ENCODE results near the gene ANKRD52.

Gene ANKRD52

DNA sequence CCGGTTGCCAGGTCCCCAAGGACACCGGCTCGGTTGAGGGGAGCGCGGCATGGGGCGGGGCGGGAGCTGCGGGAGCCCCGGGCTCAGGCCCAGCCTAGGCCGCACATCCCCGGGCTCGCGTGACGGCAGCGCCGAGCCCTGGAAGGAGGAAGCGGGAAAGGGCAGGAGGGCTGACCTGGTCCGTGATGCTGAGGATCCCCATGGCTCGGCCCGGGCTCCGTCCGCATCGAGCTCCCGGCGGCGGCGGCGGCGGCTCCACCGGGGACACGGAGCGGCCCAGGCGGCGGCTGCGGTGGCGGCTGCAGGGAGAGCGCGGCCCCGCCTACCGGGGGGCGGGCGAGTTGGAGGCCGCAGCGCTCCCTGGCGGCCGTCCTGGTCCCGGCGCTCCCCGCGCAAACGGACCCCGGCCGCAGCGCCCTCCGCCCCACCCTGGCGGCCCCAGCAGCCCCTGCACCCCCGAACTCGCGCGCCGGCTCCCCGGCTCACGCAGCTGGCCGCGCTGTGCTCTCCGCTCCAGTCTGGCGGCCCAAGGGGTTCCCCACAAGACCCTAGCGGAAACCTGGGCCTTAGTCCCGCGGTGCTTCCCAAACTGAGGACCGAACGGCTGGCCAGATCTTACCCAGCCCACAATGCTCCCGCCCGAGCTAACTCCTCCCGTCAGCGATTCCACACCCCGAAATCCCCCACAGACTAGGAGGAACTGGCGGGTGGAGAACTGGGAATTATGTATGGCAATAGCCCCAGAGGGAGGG lies at the start of gene ANKRD52:
Gene ANKRD52, minus strand, starts transcription at position 317 of the 752 bp plus-strand sequence. Its CDS starts 115 bp downstream, at position 202.
- Mint-ChIP-seq H3K4me1 (ENCODE audit: low read depth) (peaks cover 21% of the 10 kb centered on the region), H3K27ac (peak within 1 kb of the TSS; percentile 91), H3K4me3 (peak within 1 kb of the TSS; percentile 90), H3K27me3 (no peaks in the 10 kb centered on the region), H3K9me3 (no peaks in the 10 kb centered on the region), H3K36me3 (ENCODE audit: low read depth) (peaks cover 43% of the 10 kb centered on the region)
- DNase-seq: peak; percentile 90

DNA sequence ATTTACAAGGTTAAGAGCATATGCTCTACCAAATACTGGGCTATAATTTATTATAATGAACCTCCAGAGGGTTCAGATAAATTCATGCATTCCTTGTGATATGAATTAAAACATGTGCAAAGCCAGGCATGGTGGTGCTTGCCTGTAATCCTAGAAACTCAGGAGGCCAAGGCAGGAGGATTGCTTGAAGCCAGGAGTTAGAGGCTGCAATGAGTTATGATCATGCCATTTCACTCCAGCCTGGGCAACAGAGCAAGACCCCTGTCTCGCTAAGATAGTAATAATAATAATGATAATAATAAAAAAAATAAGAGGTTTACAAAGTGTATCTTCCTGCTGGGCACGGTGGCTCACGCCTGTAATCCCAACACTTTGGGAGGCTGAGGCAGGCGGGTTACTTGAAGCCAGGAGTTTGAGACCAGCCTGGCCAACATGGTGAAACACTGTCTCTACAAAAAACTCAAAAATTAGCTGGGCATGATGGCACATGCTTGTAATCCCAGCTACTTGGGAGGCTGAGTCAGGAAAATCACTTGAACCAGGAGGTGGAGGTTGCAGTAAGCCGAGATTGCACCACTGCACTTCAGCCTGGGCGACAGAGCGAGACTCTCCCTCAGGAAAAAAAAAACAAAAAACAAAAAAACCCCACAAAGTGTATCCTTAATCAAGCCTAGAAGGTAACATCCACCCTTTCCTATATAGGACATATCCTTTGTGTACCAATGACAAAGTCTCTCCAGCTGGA lies 49.2 kb upstream of the ANKRD52 start:
- Mint-ChIP-seq H3K4me1 (ENCODE audit: low read depth) (peaks cover 4% of the 10 kb centered on the region), H3K9me3 (no peaks in the 10 kb centered on the region), H3K4me3 (no peak overlapping the region), H3K36me3 (ENCODE audit: low read depth) (peaks cover 73% of the 10 kb centered on the region), H3K27me3 (no peaks in the 10 kb centered on the region), H3K27ac (no peak overlapping the region)
- DNase-seq: no peak

DNA sequence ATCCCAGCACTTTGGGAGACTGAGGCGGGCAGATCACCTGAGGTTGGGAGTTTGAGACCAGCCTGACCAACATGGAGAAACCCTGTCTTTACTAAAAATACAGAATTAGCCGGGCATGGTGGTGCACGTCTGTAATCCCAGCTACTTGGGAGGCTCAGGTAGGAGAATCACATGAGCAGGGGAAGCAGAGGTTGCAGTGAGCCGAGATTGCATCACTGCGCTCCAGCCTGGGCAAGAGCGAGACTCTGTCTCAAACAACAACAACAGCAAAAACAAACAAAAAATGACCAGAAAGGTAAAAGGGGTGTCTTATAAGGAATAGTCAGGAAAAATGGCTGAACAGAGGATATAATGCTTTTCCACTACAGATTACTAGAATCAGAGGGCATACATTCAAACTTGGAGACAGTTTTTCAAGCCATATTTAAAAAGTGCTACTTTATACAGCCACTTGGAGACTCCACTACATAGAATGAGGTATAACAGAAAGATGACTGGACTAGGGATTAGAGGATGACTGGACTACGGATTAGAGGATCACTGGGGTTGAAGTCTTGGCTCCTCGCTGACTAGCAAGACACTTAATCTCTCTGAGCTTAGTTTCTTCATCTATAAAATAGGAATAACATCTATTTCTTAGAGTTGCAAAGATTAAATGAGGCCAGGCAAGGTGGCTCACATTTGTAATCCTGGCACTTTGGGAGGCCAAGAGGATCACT lies 46.8 kb upstream of the ANKRD52 start:
- no peak overlapping the region for H3K4me3 Mint-ChIP-seq
- no peaks in the 10 kb centered on the region for H3K27me3 Mint-ChIP-seq
- no peaks in the 10 kb centered on the region for H3K9me3 Mint-ChIP-seq
- DNase-seq: no peak
- peaks cover 71% of the 10 kb centered on the region for H3K36me3 Mint-ChIP-seq (ENCODE audit: low read depth)
- H3K27ac Mint-ChIP-seq: peak overlapping the region; percentile 9
- H3K4me1 Mint-ChIP-seq (ENCODE audit: low read depth): peaks cover 18% of the 10 kb centered on the region

DNA sequence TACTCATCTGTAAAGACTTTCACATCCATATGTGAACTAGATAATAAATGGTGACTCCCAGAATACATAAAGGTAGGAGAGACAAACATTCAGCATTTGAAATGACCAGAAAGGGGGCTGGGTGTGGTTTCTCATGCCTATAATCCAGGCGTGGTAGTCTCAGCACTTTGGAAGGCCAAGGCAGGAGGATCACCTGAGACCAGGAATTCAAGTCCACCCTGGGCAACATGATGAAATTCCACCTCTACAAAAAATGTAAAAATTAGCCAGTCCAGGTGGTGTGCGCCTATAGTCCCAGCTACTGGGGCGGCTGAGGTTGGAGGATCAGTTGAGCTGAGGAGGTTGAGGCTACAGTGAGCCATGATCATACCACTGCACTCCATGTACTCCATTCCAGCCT lies 46.1 kb upstream of the ANKRD52 start:
- H3K27ac Mint-ChIP-seq: no peak overlapping the region
- H3K36me3 Mint-ChIP-seq (ENCODE audit: low read depth): peaks cover 70% of the 10 kb centered on the region
- no peak overlapping the region for H3K4me3 Mint-ChIP-seq

DNA sequence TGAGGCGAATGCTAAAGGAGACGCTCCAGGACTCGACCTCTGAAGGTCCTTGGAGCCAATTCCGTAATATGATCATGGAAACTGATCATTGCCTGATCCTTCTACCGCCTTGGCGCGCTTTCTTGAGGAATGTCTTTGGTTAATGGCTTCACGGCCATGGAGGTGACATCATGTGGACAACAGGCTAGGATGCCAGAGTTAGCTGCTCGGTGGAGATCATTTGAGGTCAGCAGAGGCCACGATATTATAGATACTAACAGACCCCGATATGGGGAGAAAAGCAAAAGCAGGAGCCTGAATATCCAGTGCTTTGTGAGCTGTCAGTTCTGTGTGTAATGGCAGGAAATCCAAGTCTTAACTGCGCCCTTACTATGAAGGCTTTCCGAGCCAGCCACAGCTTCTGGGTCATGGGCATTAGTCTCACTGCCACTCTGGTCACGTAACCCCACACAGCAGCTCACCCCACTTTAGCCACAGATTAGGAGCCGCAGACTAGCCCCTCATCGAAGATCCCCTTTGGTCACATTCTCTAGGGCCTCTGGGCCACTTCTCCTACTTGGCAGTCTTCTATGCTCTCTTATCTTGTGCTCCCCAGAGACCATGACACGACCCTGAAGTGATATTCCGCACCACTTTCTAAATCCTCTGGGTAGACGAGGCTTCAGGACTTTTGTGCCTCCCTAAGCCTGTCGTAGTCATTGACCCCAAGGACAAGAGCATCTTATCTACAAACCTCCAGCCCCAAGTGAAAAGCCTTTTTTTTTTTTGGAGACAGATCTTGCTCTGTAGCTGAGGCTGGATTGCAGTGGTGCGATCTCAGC lies 42.7 kb upstream of the ANKRD52 start:
- Mint-ChIP-seq H3K27ac (peak overlapping the region; percentile 97), H3K9me3 (no peaks in the 10 kb centered on the region), H3K4me3 (peak overlapping the region; percentile 98), H3K4me1 (ENCODE audit: low read depth) (peaks cover 49% of the 10 kb centered on the region), H3K27me3 (no peaks in the 10 kb centered on the region), H3K36me3 (ENCODE audit: low read depth) (peaks cover 78% of the 10 kb centered on the region)
- DNase-seq: peak; percentile 42

More for the DNA sequence above, 46.1 kb upstream of the ANKRD52 start:
- no peaks in the 10 kb centered on the region for H3K27me3 Mint-ChIP-seq
- DNase-seq: no peak
- H3K9me3 Mint-ChIP-seq: no peaks in the 10 kb centered on the region
- peaks cover 18% of the 10 kb centered on the region for H3K4me1 Mint-ChIP-seq (ENCODE audit: low read depth)

DNA sequence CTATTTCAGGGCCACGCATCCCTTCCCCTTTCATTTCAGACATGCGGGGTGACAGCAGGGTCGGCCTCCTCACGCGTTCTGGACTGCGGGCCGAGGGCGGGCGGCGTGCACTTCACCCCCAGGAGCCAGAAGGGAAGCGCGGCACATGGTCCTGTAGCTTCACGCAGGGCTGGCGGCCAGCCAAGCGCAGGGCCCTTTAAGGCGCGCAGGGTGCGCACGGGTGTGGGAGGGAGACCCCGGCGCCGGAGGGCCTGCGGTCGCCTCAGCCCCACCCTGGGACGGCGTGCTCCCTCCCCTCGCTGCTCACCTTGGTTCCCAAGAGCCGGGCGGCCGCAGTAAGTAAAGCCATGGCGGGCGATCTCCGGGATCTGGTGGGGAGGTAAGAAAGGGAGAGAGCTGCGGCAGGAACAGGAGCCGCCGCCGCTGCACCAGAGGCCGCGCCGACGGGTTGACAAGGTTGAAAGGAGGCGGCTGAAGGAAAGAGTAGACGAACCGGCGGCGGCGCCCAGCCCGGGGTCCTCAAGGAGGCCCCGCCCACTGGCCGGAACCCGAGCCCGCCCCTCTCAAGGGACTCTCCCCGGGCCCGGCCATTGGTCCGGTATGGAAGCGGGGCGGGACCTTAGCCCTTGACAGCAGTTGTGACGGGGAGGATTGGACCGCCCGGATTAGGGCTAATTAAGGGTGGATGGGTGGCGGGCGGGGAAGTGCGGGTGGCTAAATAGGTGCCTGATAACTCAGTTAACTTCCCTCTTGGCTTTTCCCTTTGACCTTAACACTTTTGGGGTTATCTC lies 41.9 kb upstream of the ANKRD52 start, which contains the start of gene CS:
Gene CS, minus strand, starts transcription at position 478 of the 791 bp plus-strand sequence. Its CDS starts 129 bp downstream, at position 349.
- peaks cover 77% of the 10 kb centered on the region for H3K36me3 Mint-ChIP-seq (ENCODE audit: low read depth)
- peaks cover 51% of the 10 kb centered on the region for H3K4me1 Mint-ChIP-seq (ENCODE audit: low read depth)
- H3K9me3 Mint-ChIP-seq: no peaks in the 10 kb centered on the region
- peak within 1 kb of the TSS; percentile 98 for H3K4me3 Mint-ChIP-seq
- peak within 1 kb of the TSS; percentile 97 for H3K27ac Mint-ChIP-seq
- peak; percentile 98 for DNase-seq
- H3K27me3 Mint-ChIP-seq: no peaks in the 10 kb centered on the region

DNA sequence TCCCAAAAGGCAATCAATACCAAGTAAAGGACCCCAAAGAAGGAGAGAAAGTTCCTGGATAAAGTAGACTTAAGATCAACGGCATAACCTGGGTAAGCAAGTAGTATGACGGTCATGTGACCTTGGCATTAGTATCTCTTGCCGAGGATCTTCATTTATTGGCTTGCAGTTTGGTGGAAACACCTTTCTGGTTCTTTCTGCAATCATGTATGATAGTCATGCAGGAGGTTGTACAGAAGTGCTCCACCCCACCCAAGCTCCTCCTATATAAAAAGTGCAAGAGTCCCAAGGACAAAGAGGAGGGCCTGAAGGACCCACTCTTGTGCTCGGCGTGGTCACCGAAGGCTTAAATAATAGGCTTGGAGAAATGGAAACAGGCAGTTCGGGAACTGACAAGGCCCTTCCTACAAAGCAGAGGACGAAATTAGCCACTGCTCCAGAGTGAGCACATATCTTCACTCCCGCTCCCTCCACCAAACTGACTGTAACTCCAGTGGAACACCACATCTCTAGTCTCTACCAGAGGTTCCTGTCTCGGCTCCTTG lies 41.2 kb upstream of the ANKRD52 start:
- DNase-seq: no peak
- H3K4me1 Mint-ChIP-seq (ENCODE audit: low read depth): peaks cover 53% of the 10 kb centered on the region
- peak overlapping the region; percentile 97 for H3K27ac Mint-ChIP-seq
- H3K4me3 Mint-ChIP-seq: peak overlapping the region; percentile 98
- no peaks in the 10 kb centered on the region for H3K9me3 Mint-ChIP-seq
- H3K27me3 Mint-ChIP-seq: no peaks in the 10 kb centered on the region
- H3K36me3 Mint-ChIP-seq (ENCODE audit: low read depth): peaks cover 77% of the 10 kb centered on the region

DNA sequence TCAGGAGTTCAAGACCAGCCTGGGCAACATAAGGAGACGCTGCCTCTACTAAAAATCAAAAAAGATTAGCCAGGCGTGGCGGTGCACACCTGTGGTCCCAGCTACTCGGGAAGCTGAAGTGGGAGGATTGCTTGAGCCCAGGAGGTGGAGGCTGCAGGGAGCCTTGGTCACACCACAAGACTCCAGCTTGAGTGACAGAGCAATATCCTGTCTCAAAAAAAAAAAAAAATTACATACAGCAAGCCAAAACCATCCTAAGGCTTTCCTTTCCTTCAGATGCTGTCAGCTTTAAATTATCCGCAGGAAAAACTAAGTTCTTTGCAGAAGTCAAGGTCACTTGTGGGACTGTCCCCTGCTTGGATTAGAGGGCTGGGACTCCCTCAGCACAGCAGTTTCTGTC lies 40.6 kb upstream of the ANKRD52 start:
- H3K36me3 Mint-ChIP-seq (ENCODE audit: low read depth): peaks cover 77% of the 10 kb centered on the region
- peak overlapping the region; percentile 97 for H3K27ac Mint-ChIP-seq
- no peaks in the 10 kb centered on the region for H3K27me3 Mint-ChIP-seq

DNA sequence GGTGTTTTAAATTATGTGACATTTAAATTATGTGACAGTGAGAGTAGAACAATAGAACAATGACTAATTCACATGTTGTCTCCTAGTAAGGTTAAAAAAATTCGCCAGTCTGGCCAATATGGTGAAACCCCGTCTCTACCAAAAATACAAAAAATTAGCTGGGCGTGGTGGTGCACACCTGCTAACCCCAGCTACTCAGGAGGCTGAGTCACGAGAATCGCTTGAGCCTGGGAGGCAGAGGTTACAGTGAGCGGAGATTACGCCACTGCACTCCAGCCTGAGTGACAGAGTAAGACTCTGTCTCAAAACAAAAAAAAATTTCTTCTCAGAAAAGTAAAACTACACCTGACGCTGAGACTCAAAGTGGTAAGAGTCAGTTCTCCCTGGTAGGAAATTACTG lies 39.2 kb upstream of the ANKRD52 start:
- H3K4me3 Mint-ChIP-seq: peak overlapping the region; percentile 98
- peak overlapping the region; percentile 97 for H3K27ac Mint-ChIP-seq
- H3K36me3 Mint-ChIP-seq (ENCODE audit: low read depth): peaks cover 82% of the 10 kb centered on the region
- H3K4me1 Mint-ChIP-seq (ENCODE audit: low read depth): peaks cover 63% of the 10 kb centered on the region
- H3K9me3 Mint-ChIP-seq: no peaks in the 10 kb centered on the region
- no peak for DNase-seq
- no peaks in the 10 kb centered on the region for H3K27me3 Mint-ChIP-seq

More for the DNA sequence above, 40.6 kb upstream of the ANKRD52 start:
- peaks cover 56% of the 10 kb centered on the region for H3K4me1 Mint-ChIP-seq (ENCODE audit: low read depth)
- no peak for DNase-seq
- H3K9me3 Mint-ChIP-seq: no peaks in the 10 kb centered on the region
- peak overlapping the region; percentile 98 for H3K4me3 Mint-ChIP-seq

DNA sequence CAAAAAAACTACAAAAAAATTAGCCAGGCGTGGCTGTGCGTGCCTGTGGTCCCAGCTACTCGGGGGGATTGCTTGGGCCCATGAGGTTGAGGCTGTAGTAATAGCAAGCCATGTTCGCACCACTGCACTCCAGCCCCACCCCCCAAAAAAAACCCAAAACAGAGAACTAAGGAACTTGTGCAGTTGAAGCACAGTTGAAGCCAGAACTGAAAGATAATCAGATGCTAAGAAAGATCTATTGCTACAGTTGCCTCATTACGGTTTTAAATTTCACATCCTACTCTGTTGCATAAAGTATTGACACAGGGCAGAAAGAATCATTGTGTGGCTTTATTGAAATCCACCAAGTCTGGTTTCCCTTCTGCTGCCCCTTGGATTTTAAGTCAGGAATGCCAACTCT lies 38.1 kb upstream of the ANKRD52 start:
- Mint-ChIP-seq H3K4me3 (no peak overlapping the region), H3K36me3 (ENCODE audit: low read depth) (peaks cover 85% of the 10 kb centered on the region), H3K27me3 (no peaks in the 10 kb centered on the region), H3K9me3 (no peaks in the 10 kb centered on the region), H3K27ac (peak overlapping the region; percentile 97), H3K4me1 (ENCODE audit: low read depth) (peaks cover 64% of the 10 kb centered on the region)
- no peak for DNase-seq

DNA sequence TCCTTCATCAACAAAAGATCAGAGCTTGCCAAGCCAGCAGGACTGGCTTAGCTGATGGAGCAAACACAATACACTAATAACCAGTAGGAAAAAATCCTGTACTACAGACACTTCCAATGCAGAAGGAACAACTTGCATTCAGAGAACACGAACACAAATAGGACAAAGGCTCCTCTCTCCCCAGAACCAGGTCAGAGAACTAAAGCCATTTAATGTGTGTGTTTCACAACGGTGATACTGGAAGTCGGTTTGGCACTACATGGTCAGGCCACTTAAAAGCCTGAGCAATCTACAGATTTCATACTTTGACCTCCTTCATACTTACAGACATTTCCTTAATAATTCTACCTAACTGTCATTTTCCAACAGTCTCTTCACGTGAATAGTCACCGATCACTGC lies 35.6 kb upstream of the ANKRD52 start:
- H3K27me3 Mint-ChIP-seq: no peaks in the 10 kb centered on the region
- peak overlapping the region; percentile 22 for H3K27ac Mint-ChIP-seq
- no peak overlapping the region for H3K4me3 Mint-ChIP-seq
- DNase-seq: no peak
- H3K4me1 Mint-ChIP-seq (ENCODE audit: low read depth): peaks cover 68% of the 10 kb centered on the region
- H3K36me3 Mint-ChIP-seq (ENCODE audit: low read depth): peaks cover 87% of the 10 kb centered on the region
- no peaks in the 10 kb centered on the region for H3K9me3 Mint-ChIP-seq

DNA sequence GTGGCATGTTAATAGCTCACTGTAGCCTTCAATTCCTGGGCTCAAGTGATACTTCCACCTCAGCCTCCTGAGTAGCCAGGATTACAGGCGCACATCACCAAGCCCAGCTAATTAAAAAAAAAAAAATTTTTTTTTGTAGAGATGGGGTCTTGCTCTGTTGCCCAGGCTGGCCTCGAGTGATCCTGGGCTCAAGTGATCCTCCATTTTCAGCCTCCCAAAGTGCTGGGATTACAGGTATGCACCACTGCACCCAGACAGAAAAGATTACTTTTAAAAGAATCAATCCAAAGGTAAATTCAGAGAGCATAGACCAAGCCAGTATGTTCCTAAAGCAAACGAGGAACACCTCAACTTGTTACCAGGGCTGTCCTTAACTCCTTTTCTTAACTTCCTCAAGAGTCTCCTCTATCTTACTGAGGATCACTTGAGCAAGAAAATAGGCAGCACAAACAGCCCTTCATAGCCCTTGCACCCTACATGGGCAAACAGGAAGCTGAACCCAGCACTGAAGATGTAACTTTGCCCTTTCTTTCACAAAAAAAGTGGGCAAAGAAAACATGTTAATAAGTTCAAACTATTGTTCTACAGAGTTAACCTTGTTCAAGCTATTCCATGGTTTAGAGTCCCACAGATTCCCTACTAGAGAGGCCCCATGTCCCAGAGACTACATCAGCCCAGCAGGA lies 30.7 kb upstream of the ANKRD52 start:
- Mint-ChIP-seq H3K36me3 (ENCODE audit: low read depth) (peaks cover 81% of the 10 kb centered on the region), H3K27me3 (no peaks in the 10 kb centered on the region), H3K4me3 (no peak overlapping the region), H3K27ac (peak overlapping the region; percentile 33), H3K9me3 (no peaks in the 10 kb centered on the region), H3K4me1 (ENCODE audit: low read depth) (peaks cover 41% of the 10 kb centered on the region)
- DNase-seq: no peak
